ENCODE measurements around the gene ISX.

- TF ChIP-seq CTCF (IDR thresholded peaks at IDR 0.05; ENCODE audit: poor library complexity, severe bottlenecking) (no peak), EP300 (conservative IDR thresholded peaks at IDR 0.05; ENCODE audit: poor library complexity, severe bottlenecking) (no peak), POLR2AphosphoS5 (IDR thresholded peaks at IDR 0.05) (no peak), EZH2 (IDR thresholded peaks at IDR 0.05; ENCODE audit: borderline replicate concordance, insufficient read depth, low read length, poor library complexity, severe bottlenecking) (no peak), SMC3 (conservative IDR thresholded peaks at IDR 0.05; ENCODE audit: poor library complexity) (no peak), RAD21 (conservative IDR thresholded peaks at IDR 0.05) (no peak), MXI1 (conservative IDR thresholded peaks at IDR 0.05; ENCODE audit: poor library complexity, severe bottlenecking) (no peak)
Observed at GRCh38 chr22:35043934-35044319, 22.0 kb upstream of the ISX start.
